EH (cell line): ENCODE measurements around the gene TBC1D8.
A peak's percentile ranks its signal among the peaks of the same experiment; 100 is the strongest.

Experiments
- DNase-seq: peaks from one replicate; pipeline ENCODE4 v3.0.0-alpha.2; 2015; ENCODE audit warnings: low read depth

The TBC1D8 gene

GRCh38 chr2:101162561-101163330 lies 11.6 kb upstream of the TBC1D8 start:
- DNase-seq: no peak

DNA sequence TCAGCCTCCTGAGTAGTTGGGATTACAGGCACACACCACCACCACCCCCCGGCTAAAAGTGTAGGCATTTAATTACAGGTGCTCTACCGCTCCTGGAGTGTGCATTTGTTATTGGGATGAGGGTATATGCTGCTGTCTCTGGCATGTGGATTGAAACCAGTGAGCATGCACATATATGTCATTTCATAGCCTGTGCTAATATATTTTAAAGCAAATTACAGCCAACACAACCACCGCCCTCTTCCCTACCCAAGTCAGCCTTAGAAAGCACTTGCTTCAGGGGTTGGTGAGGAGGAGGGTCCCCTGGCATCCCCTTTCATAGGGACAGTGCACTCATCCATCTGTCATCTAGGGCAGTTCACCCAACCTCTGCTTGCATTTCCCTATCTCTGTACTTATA lies 10.5 kb upstream of the TBC1D8 start:
- DNase-seq: no peak

GRCh38 chr2:101160454-101160853 lies 9.3 kb upstream of the TBC1D8 start:
- DNase-seq: peak; percentile 74

- no peak for DNase-seq
Observed at GRCh38 chr2:101159526-101159925, 8.3 kb upstream of the TBC1D8 start.

- DNase-seq: no peak
Observed at GRCh38 chr2:101157272-101157671, 6.1 kb upstream of the TBC1D8 start.

DNA sequence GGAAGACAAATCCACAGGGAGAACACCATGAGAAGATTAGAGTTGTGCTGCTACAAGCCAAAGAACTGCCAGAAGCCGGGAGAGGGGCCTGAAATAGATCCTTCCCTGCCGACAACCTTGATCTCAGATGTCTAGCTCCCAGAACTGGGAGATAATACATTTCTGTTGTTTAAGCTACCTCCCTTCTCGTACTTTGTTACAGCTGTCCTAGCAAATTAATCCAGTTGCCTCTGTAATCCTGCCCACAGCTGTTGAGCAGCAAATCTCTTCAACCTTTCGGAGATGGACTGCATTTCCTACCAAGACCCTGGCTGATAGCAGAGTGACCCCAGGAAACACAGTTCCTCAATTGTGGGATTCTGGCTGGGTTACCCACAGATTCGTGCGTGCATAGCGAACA lies 2.6 kb upstream of the TBC1D8 start:
- DNase-seq: no peak

- no peak for DNase-seq
Observed at GRCh38 chr2:101153077-101153707, 2.0 kb upstream of the TBC1D8 start.

- peak; percentile 75 for DNase-seq
Observed at GRCh38 chr2:101152272-101153076, 1.3 kb upstream of the TBC1D8 start.

GRCh38 chr2:101151859-101152271 lies 683 bp upstream of the TBC1D8 start:
- DNase-seq: no peak

GRCh38 chr2:101150306-101151145 lies 656 bp downstream of the TBC1D8 start:
- DNase-seq: peak; percentile 25

DNA sequence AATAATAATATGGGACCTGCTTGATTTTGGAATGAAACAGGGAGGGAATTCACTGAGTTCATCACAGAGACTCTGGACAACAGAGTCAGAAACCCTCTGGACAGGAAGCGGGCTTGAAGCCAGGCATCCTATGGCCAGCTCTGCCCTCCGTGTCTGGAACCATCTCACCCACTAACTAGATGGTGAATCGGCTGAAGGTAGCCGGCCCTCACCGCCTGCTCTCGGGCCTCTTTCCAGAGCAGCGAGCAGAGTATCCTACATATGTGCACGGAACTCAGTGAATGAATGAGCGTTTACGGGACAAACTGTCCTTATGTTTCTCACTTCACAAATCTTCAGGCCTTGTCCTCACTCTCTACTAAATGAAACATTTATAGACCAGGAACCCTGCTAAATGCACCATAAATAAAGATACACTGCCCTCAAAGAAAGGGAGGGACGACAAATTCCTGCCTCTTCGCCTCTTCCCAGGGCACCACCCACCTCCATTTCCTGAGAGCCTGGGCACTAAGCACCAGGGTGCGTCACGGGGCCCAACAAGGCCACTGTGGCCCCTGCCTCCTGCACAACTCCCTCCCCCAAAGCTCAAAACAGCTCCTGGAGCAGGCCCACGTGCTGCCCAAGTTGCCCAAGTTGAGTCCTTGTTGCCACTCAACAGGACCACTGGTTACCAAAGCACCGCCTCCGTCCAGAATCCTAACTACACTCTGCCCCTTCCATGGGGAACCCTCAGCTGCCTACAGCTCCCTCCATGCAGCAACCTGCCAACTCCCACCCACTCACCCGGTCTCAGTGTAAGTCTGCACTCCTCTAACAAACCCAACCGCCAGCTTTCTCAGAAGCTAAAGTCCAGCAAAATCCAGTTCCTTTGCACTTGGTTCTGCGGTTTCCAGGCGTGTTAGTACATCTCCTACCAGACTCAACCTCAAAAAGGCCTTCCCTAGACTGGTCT lies 1.7 kb downstream of the TBC1D8 start:
- DNase-seq: no peak

DNA sequence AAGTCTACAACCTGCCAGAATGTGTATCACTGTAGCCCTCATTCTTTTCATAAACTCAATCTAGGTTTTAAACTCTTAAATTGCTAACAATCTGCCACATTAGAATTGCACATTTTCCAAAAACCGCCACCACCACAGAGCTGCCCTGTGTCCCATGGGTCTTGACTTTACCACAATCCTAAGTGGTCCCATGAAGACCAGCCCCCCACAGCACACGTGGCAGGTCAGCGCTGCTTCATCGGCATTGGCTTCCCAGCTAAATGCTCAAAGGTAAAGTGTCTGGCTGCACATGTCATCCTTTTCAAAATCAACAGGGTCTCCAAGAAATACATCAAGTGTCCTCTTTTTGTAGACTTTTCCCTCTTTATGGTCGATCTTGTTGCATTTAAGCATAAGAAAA lies 2.4 kb downstream of the TBC1D8 start:
- no peak for DNase-seq

- no peak for DNase-seq
Observed at GRCh38 chr2:101147971-101148370, 3.2 kb downstream of the TBC1D8 start.

- no peak for DNase-seq
Observed at GRCh38 chr2:101147062-101147461, 4.1 kb downstream of the TBC1D8 start.

- no peak for DNase-seq
Observed at GRCh38 chr2:101146535-101146934, 4.6 kb downstream of the TBC1D8 start.

DNA sequence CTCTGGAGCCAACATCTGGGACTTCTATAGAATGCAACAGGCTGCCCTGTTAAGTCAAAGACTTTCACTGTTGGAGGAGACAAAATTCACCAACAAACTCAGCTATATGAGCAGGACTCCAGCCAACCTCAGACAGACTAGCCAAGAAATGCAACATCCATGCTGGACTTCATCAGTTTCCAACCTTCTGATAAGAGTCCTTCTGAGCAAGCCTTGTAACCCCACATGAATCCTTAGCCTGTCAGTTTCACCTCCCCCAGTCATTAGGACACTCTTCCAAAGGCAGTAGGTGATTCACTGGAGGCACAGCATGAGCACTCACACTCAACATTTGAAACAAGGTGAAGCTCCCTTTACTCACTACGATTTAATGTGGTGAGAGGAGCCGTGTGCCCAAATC lies 5.8 kb downstream of the TBC1D8 start:
- DNase-seq: peak; percentile 24

DNA sequence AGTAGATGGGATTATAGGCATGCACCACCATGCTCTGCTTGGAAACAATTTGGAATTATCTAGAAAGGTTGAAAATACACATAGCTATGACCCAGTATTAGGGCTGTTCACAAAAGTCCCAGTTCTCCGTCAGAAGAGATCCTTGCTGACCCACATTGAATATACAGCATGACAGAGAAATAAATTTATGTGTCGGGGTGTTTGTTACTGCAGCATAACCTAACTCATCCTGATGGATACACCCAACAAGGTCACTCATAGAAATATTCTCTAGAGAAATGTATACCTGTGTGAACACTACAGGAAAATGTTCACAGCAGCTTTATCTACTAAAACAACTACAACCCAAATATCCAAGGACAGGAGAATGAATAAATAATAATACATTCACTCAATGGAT lies 9.0 kb downstream of the TBC1D8 start:
- no peak for DNase-seq

DNA sequence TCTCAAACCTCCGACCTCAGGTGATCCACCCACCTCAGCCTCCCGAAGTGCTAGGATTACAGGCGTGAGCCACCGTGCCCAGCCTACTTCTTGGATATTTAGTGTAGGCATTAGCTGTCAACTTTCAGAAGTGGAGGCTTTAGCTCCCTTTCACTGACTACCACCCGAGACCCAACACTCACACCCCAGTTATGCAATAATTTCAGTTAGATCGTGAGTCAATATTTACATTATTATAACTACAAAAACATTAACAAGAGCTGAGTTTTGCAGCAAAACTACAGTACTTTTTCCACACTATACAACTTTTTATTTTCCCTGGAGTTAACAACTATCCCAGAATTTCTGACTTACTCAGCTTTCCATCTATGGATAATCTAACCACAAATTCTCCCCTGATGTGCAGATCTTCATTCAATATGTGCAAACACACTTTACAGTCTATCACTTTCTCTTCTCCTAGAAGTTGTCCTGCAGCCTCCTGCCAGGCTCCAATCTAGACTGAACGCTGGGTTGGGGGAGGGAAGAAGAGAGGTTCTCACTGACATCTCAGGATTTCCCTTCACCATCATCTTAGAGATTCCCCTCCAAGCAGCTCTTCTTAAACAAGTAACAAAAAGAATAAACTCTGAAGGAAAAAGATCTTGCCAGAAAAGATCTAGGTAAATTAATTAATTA lies 10.1 kb downstream of the TBC1D8 start:
- DNase-seq: peak; percentile 52

DNA sequence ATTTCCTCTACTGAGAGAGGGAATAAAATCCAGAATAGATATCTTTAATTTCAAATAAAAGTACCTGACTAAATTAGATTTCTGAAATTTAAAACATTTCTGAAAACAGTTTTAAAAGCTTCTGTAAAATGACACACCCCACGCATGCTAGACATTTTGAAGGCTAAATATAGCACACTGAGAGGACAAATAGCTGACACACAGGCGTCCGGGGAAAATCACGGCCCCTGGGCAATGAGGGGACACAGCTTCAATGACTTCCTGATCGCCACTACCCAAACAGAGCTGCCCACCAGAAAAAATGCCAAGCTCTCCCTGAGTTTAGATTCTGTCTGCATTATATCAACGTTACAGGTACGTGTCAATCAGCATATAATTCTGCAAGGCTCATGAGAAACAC lies 10.9 kb downstream of the TBC1D8 start:
- DNase-seq: no peak

- no peak for DNase-seq
Observed at GRCh38 chr2:101139495-101139894, 11.7 kb downstream of the TBC1D8 start.
